Transverse colon (tissue), 4 donors: ENCODE measurements around the gene SUV39H1. TPM values are rescaled to one million over a fixed set of nuclear protein-coding genes. Genes with fewer than 3 reads are reported as not detected.

Experiments
- DNase-seq: peaks from one replicate; pipeline ENCODE4 v3.0.0-alpha.2; 2019
- H3K27ac ChIP-seq, 4 donors: fragments of 200-600 bp; sonication (generic); 2 replicates each; pipeline ENCODE4 v1.5.1; 2016 to 2018; ENCODE audit warnings: inconsistent platforms in 4 of 4
- H3K27me3 ChIP-seq: fragments of 200-600 bp; sonication (generic); 2 replicates; pipeline ENCODE4 v1.5.1; 2017; ENCODE audit warnings: inconsistent platforms
- H3K36me3 ChIP-seq, 4 donors: fragments of 200-600 bp; sonication (generic); 2 replicates each; pipeline ENCODE4 v1.5.1; 2017 to 2019; ENCODE audit warnings: inconsistent platforms in 4 of 4
- H3K4me1 ChIP-seq, 4 donors: fragments of 200-600 bp; sonication (generic); 2 replicates each; pipeline ENCODE4 v1.5.1; 2017 to 2020; ENCODE audit warnings: inconsistent platforms in 4 of 4
- H3K4me3 ChIP-seq, 4 donors: fragments of 200-600 bp; sonication (generic); 1 replicate in 1 of 4; 2 replicates in 3 of 4; pipeline versions ENCODE4 v1.5.1 to v1.6.1; 2017 to 2019; ENCODE audit warnings: inconsistent platforms in 4 of 4
- H3K9me3 ChIP-seq, 2 donors: fragments of 200-600 bp; sonication (generic); 2 replicates each; pipeline ENCODE4 v1.5.1; 2017 to 2019; ENCODE audit warnings: inconsistent platforms in 2 of 2
- CTCF ChIP-seq, 5 experiments: fragments of 200-600 bp in 3 of 5; fragments of 450-650 bp in 2 of 5; sonication (generic) in 3 of 5; IDR thresholded peaks; 1 replicate in 2 of 5; 2 replicates in 3 of 5; pipeline ENCODE4 v1.5.1; 2016 to 2017; ENCODE audit warnings: antibody characterized with exemption in 5 of 5, inconsistent platforms in 3 of 5, mild to moderate bottlenecking in 2 of 5, moderate library complexity in 1 of 5
- EP300 ChIP-seq: sonication (generic); formaldehyde crosslinking; IDR thresholded peaks from one replicate; pipeline ENCODE4 v1.6.1; 2017; ENCODE audit warnings: antibody characterized with exemption, low read depth
- POLR2A ChIP-seq: fragments of 450-650 bp; IDR thresholded peaks from one replicate; pipeline ENCODE4 v1.6.1; 2016; ENCODE audit warnings: antibody characterized with exemption, mild to moderate bottlenecking, moderate library complexity
- POLR2AphosphoS5 ChIP-seq, 3 donors: sonication (generic); formaldehyde crosslinking; IDR thresholded peaks; one replicate each; pipeline ENCODE4 v1.6.1; 2016; ENCODE audit warnings: antibody characterized with exemption in 3 of 3
- WGBS, 2 donors: methylation state at CpG; one replicate each; pipeline ENCODE4 v1.1.5; 2018; ENCODE audit warnings: low coverage in 1 of 2; 5-methylcytosine and 5-hydroxymethylcytosine counted together
- in situ Hi-C, 4 donors: fragments of 200-750 bp; cut with MboI; loops; one replicate each; pipeline versions ENCODE4 v1.15.0 to v1.15.1; 2017; ENCODE audit warnings: low sequenced_read_pairs in 3 of 4, low pct_ligation_motif_present in 1 of 4, low pct_unique_long_range_greater_than_20kb in 1 of 4
- intact Hi-C: fragments of 100-400 bp; cut with DNase I; formaldehyde crosslinking; loops from one replicate; pipeline ENCODE4 v1.15.1; 2023; ENCODE audit warnings: low total_unique reads
- total RNA-seq, 4 donors: library from RNA; depleted of rRNA; stranded (reverse); fragments of >200 nt; gene quantifications; one replicate each; pipeline ENCODE4 v1.1.0, GENCODE V29; 2016

Gene SUV39H1
- total RNA-seq, 4 donors from 2014 or later: 1.00 to 5.3 (median 4.4) TPM

- H3K9me3 ChIP-seq: no peaks in the 10 kb centered on the region
- H3K36me3 ChIP-seq: no peaks in the 10 kb centered on the region
- WGBS, 2 donors: 69% methylated on average over 8 of the region's 8 CpGs; no CpG with 5 or more reads in 1 of the 2 donors
- intact Hi-C loops (no loop called here), in situ Hi-C loops (no loop called here)
- H3K4me1 ChIP-seq: no peaks in the 10 kb centered on the region
- no peaks in the 10 kb centered on the region for H3K27me3 ChIP-seq
- no peak for DNase-seq
- no peak overlapping the region for H3K27ac ChIP-seq
- no peak overlapping the region for H3K4me3 ChIP-seq
- TF ChIP-seq POLR2A (no peak), POLR2AphosphoS5 (IDR thresholded peaks at IDR 0.05) (no peak), CTCF (IDR thresholded peaks at IDR 0.05) (no peak), EP300 (no peak)
Measured at GRCh38 chrX:48747415-48748016, 51.0 kb downstream of the SUV39H1 start.

- WGBS, 2 donors: 91 to 100% methylated on average over 1 to 5 of the region's 5 CpGs
- intact Hi-C loops: no loop called here
- no peak overlapping the region for H3K27ac ChIP-seq
- H3K4me3 ChIP-seq: no peak overlapping the region
- no peaks in the 10 kb centered on the region for H3K27me3 ChIP-seq
- no peaks in the 10 kb centered on the region for H3K9me3 ChIP-seq
- TF ChIP-seq CTCF (IDR thresholded peaks at IDR 0.05) (no peak), POLR2AphosphoS5 (IDR thresholded peaks at IDR 0.05) (no peak), POLR2A (no peak), EP300 (no peak)
- no peaks in the 10 kb centered on the region for H3K36me3 ChIP-seq
- H3K4me1 ChIP-seq: no peaks in the 10 kb centered on the region
- in situ Hi-C loops: no loop called here
- no peak for DNase-seq
Measured at GRCh38 chrX:48749182-48749581, 52.6 kb downstream of the SUV39H1 start.

GRCh38 chrX:48751343-48751742 is 54.8 kb downstream of the SUV39H1 start:
- no peak for DNase-seq
- in situ Hi-C loops (no loop called here), intact Hi-C loops (no loop called here)
- no peak overlapping the region for H3K27ac ChIP-seq
- WGBS, 2 donors: 79 to 90% methylated on average over 3 of the region's 3 CpGs
- H3K4me1 ChIP-seq: no peaks in the 10 kb centered on the region
- H3K4me3 ChIP-seq: no peak overlapping the region
- H3K27me3 ChIP-seq: no peaks in the 10 kb centered on the region
- no peaks in the 10 kb centered on the region for H3K9me3 ChIP-seq
- TF ChIP-seq CTCF (IDR thresholded peaks at IDR 0.05): no peak
- TF ChIP-seq POLR2A: no peak
- no peak for TF ChIP-seq POLR2AphosphoS5 (IDR thresholded peaks at IDR 0.05)
- no peak for TF ChIP-seq EP300
- no peaks in the 10 kb centered on the region for H3K36me3 ChIP-seq

- no peaks in the 10 kb centered on the region for H3K4me1 ChIP-seq
- TF ChIP-seq EP300 (no peak), CTCF (IDR thresholded peaks at IDR 0.05) (no peak), POLR2AphosphoS5 (IDR thresholded peaks at IDR 0.05) (no peak), POLR2A (no peak)
- WGBS, 2 donors: 79% methylated on average over 7 of the region's 7 CpGs; no CpG with 5 or more reads in 1 of the 2 donors
- H3K9me3 ChIP-seq: no peaks in the 10 kb centered on the region
- no peaks in the 10 kb centered on the region for H3K27me3 ChIP-seq
- DNase-seq: peak; percentile 8
- no peak overlapping the region for H3K4me3 ChIP-seq
- no peaks in the 10 kb centered on the region for H3K36me3 ChIP-seq
- in situ Hi-C loops: no loop called here
- H3K27ac ChIP-seq: no peak overlapping the region
- intact Hi-C loops: no loop called here
Measured at GRCh38 chrX:48752498-48752897, 56.0 kb downstream of the SUV39H1 start.
